ENCODE results near the gene SPIN2B.

GRCh38 chrX:57133706-57134105 lies 12.4 kb upstream of the SPIN2B start:
- TF ChIP-seq CTCF (IDR thresholded peaks at IDR 0.05; ENCODE audit: extremely low read depth in 1 of 2, insufficient read depth in 1 of 2, low read depth in 1 of 2, low read length in 2 of 2) (no peak), POLR2A (IDR thresholded peaks at IDR 0.05; ENCODE audit: low read depth, low read length) (no peak), POLR2AphosphoS5 (IDR thresholded peaks at IDR 0.05; ENCODE audit: insufficient read depth, low read depth, low read length) (no peak), MYC (IDR thresholded peaks at IDR 0.05; ENCODE audit: low read depth, low read length) (no peak), EZH2 (IDR thresholded peaks at IDR 0.05; ENCODE audit: borderline replicate concordance, low read depth, low read length, severe bottlenecking) (no peak), MAX (IDR thresholded peaks at IDR 0.05; ENCODE audit: insufficient read depth, insufficient read length) (no peak), FOS (IDR thresholded peaks at IDR 0.05; ENCODE audit: borderline replicate concordance, insufficient read depth, low read length) (no peak), JUN (IDR thresholded peaks at IDR 0.05; ENCODE audit: borderline replicate concordance, insufficient read depth, insufficient read length, low read depth) (no peak), GATA2 (IDR thresholded peaks at IDR 0.05; ENCODE audit: insufficient read depth, insufficient read length, low read depth, low read length) (no peak)
